Omental fat pad (tissue), 4 donors: Measurements from ENCODE around the gene DEGS1. TPM values are rescaled to one million over a fixed set of nuclear protein-coding genes. Genes with fewer than 3 reads are reported as not detected.
"Not testable (repeated sequence)": the region's sequence is repeated elsewhere in the genome, so short reads cannot be mapped to it uniquely, and the experiment has no call there.

Source experiments
- ATAC-seq: fragments of 150-250 bp; one replicate; pipeline ENCODE4 v1.9.1; 2016; ENCODE audit warnings: mild to moderate bottlenecking, moderate library complexity; ENCODE audit not compliant: low FRiP score
- DNase-seq: peaks from one replicate; pipeline ENCODE4 v3.0.0-alpha.2; 2019; ENCODE audit warnings: low spot score
- CTCF ChIP-seq, 3 donors: fragments of 450-650 bp; IDR thresholded peaks; one replicate each; pipeline ENCODE4 v1.5.1; 2016 to 2017; ENCODE audit warnings: antibody characterized with exemption in 3 of 3, mild to moderate bottlenecking in 3 of 3, moderate library complexity in 2 of 3
- total RNA-seq, 4 donors: library from RNA; depleted of rRNA; stranded (reverse); fragments of >200 nt; gene quantifications; one replicate each; pipeline ENCODE4 v1.1.0, GENCODE V29; 2016

Gene DEGS1
- total RNA-seq, 4 donors from 2014 or later, result 73.5 to 178 (median 120) TPM

DNA sequence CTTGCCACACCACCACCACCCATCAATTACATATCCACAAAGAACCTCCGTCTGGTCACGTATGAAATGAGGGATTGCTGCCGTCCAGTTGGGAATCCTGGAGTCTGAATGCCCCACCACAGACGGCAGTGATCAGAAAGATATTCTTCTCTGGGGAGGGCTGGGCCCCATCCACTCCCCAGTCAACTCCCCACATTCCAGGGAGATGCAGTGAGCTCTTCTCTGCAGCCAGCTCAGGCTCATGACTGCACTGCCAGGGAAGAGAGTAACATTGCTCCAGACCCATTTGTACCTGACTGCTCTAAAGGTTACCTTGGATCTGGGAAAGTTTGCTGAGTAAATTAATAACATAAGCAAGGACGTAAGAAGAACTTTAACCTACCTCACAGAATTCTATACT, 18.3 kb downstream of the DEGS1 start:
- TF ChIP-seq CTCF (IDR thresholded peaks at IDR 0.05), result no peak
- ATAC-seq (no peak), DNase-seq (no peak)

DNA sequence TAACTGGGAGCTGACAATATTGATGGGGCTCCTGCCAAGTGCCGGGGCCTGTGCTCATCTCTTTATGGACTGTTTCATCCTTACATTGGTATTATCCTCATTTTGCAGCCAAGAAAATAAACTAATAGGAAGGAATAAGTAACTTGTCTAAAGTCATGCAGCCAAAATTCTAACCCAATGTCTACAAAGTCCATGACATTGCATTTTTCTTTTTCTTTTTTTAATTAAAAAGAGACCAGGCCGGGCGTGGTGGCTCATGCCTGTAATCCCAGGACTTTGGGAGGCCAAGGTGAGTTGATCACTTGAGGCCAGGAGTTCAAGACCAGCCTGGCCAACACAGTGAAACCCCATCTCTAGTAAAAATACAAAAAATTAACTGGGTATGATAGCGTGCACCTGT, 18.8 kb downstream of the DEGS1 start:
- DNase-seq (no peak), ATAC-seq (no peak)
- no peak for TF ChIP-seq CTCF (IDR thresholded peaks at IDR 0.05)

DNA sequence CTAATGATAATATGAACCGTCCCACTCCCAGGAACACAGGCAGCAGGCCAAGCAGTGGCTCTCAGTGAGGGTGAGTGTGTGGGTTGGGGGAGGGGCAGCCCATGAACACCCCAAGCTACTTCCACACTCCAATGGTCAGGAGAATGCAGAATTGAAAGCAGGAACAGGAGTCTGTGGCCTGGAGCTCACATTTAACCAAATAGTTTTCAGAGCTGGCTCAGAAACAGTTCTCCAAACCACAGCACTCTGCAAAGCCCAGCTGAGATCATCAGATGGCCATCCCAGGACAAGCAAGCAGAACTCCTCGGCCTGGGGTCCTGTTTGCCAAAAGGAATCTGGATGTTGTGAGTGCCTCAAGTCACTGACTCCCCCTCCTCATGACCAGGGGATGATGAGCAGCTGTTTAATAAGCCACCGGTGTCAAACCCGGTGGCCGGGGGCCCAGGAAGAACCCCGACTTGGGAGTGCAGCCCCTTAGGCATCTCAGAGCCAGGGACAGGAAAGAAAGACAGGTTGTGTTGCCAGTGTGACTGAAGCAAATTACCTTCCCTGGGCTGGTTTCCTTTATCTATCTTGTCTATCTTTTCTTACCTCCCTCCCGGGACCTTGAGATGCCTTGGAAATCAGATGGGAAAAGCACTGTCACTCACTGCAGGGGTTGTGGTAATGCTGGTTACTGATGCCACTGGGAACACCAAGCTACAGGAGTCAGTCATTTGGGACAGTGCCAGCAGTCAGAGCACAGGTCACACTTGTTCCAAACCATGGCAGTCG, 20.4 kb downstream of the DEGS1 start:
- TF ChIP-seq CTCF (IDR thresholded peaks at IDR 0.05), result no peak
- no peak for ATAC-seq
- no peak for DNase-seq

GRCh38 chr1:224205438-224205840, 22.4 kb downstream of the DEGS1 start:
- no peak for TF ChIP-seq CTCF (IDR thresholded peaks at IDR 0.05)
- DNase-seq (no peak), ATAC-seq (peak; percentile 89)

- not testable (repeated sequence) for ATAC-seq, DNase-seq
These were observed 23.0 kb downstream of the DEGS1 start for GRCh38 chr1:224205931-224206538.

DNA sequence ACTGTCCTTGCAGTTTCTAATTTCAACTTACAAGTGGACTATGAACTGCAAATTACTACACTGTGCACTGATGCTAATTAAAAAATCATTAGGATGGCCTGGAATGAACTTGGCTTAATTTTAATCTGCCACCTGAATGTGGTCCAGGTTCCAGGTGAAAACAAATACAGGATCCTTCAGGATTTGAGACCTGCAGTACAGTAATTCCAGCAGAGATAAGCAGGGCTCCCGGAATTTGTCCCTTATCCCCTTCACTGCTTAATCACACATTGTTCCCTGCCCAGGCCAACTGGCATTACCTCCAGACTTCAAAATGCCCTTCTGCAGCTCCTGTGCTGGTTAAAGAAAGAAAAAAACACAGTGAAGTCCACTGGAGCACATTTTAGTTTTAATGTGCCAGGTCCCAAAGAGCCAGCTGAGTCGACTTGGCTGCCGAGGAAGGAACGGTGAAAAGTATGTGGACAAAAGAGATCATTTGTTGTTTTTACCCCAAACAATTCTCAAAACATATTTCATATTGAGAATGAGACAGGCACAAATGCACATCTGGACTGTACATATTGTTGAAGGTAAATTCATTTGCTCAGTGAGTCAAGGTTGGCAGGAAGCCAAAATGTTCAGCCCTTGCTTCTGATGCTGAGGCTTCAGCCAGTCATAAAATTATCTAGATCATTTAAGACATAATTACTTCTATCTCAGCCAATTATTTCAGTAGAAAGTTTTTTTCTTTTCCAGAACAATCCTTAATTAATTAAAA, 28.3 kb downstream of the DEGS1 start:
- TF ChIP-seq CTCF (IDR thresholded peaks at IDR 0.05), result no peak
- DNase-seq, result no peak
- ATAC-seq, result no peak

- DNase-seq, result no peak
- no peak for TF ChIP-seq CTCF (IDR thresholded peaks at IDR 0.05)
- ATAC-seq, result no peak
These were observed 29.6 kb downstream of the DEGS1 start for GRCh38 chr1:224212618-224213061.
